Measurements from ENCODE around the gene FOXP4. TPM values are rescaled to one million over a fixed set of nuclear protein-coding genes. Genes with fewer than 3 reads are reported as not detected.

The FOXP4 gene
- total and polyA plus RNA-seq, 2 donors from 2014 or later, result 14.0 to 33.2 TPM

DNA sequence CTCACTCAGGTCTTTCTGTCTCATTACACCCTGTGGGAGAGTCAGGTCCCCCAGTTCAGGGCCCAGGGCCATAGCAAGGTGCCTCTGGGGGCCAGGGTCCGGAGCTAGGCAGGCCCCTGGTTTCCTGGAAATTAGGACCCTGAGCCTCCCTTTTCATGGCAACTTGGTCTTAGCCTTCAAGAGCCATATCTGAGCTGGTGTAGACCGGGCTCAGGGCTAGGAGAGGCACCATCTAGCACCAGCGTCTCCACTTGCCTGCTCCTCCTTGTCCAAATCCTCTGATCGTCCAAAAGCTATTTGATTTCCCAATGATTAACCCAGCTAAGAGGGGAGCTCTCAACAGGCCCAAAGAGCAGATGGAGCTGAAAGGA, 97.7 kb downstream of the FOXP4 start:
- Histone ChIP-seq H3K4me3 (ENCODE audit: low read length in 3 of 3) (no peak overlapping the region), H3K9me3 (ENCODE audit: control insufficient read depth in 2 of 3, insufficient read depth in 1 of 3, low read length in 3 of 3) (no peaks in the 10 kb centered on the region), H3K36me3 (ENCODE audit: control insufficient read depth in 2 of 3, insufficient read depth in 3 of 3, low read length in 3 of 3) (no peaks in the 10 kb centered on the region), H3K4me1 (ENCODE audit: control insufficient read depth in 2 of 3, insufficient read depth in 2 of 3, low read depth in 1 of 3, low read length in 3 of 3) (peaks cover 3 to 8% (median 4%) of the 10 kb centered on the region in 3 donors), H3K9ac (ENCODE audit: low read length in 3 of 3) (no peak overlapping the region), H3K27me3 (ENCODE audit: control insufficient read depth, insufficient read depth, low read length) (no peaks in the 10 kb centered on the region), H3K27ac (ENCODE audit: low read depth in 2 of 2, low read length in 2 of 2) (no peak overlapping the region)
- FAIRE-seq (no peak), DNase-seq (peak in 1 of 5 donors; percentile 27)
- intact Hi-C loops (cut with DNase I), result no loop called here
- TF ChIP-seq, protein P1, sequence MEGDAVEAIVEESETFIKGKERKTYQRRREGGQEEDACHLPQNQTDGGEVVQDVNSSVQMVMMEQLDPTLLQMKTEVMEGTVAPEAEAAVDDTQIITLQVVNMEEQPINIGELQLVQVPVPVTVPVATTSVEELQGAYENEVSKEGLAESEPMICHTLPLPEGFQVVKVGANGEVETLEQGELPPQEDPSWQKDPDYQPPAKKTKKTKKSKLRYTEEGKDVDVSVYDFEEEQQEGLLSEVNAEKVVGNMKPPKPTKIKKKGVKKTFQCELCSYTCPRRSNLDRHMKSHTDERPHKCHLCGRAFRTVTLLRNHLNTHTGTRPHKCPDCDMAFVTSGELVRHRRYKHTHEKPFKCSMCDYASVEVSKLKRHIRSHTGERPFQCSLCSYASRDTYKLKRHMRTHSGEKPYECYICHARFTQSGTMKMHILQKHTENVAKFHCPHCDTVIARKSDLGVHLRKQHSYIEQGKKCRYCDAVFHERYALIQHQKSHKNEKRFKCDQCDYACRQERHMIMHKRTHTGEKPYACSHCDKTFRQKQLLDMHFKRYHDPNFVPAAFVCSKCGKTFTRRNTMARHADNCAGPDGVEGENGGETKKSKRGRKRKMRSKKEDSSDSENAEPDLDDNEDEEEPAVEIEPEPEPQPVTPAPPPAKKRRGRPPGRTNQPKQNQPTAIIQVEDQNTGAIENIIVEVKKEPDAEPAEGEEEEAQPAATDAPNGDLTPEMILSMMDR (IDR thresholded peaks at IDR 0.05; ENCODE audit: borderline replicate concordance, extremely low read depth, insufficient read depth), result no peak

DNA sequence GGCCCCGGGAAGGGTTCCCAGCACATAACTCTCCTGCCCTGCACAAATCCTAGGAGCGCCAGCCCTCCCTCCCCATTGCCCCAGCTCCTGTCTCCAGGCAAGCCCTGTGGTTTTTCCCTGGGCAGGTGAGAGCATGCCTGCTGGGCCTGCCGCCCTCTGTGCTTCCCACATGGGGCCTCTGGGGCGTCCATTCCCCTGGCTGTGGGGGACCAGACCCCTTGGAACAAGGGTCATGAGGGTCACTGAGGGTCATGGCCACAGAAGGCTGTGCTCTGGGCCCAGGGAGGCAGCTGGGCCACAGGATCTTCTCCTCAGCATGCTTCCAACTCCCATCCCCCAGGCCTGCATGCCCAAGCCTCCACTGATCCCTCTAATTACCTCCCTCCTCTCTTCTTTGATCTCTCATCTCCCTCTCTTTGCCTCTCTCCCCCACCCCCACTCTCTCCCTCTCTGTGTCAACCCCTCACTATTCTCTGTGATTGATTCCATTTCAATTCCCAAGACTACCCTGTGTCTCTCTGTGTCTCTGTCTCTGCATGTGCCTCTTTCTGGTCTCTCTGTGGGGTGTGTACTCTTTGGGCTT, 98.2 kb downstream of the FOXP4 start:
- Histone ChIP-seq H3K4me1 (ENCODE audit: control insufficient read depth in 2 of 3, insufficient read depth in 2 of 3, low read depth in 1 of 3, low read length in 3 of 3) (peaks cover 3 to 8% (median 4%) of the 10 kb centered on the region in 3 donors), H3K27me3 (ENCODE audit: control insufficient read depth, insufficient read depth, low read length) (no peaks in the 10 kb centered on the region), H3K27ac (ENCODE audit: low read depth in 2 of 2, low read length in 2 of 2) (no peak overlapping the region), H3K36me3 (ENCODE audit: control insufficient read depth in 2 of 3, insufficient read depth in 3 of 3, low read length in 3 of 3) (no peaks in the 10 kb centered on the region), H3K4me3 (ENCODE audit: low read length in 3 of 3) (no peak overlapping the region), H3K9ac (ENCODE audit: low read length in 3 of 3) (no peak overlapping the region), H3K9me3 (ENCODE audit: control insufficient read depth in 2 of 3, insufficient read depth in 1 of 3, low read length in 3 of 3) (no peaks in the 10 kb centered on the region)
- intact Hi-C loops (cut with DNase I), result no loop called here
- FAIRE-seq (no peak), DNase-seq (peak in 2 of 5 donors; percentile 60 to 61)
- TF ChIP-seq, protein P1 (IDR thresholded peaks at IDR 0.05; ENCODE audit: borderline replicate concordance, extremely low read depth, insufficient read depth), result no peak

DNA sequence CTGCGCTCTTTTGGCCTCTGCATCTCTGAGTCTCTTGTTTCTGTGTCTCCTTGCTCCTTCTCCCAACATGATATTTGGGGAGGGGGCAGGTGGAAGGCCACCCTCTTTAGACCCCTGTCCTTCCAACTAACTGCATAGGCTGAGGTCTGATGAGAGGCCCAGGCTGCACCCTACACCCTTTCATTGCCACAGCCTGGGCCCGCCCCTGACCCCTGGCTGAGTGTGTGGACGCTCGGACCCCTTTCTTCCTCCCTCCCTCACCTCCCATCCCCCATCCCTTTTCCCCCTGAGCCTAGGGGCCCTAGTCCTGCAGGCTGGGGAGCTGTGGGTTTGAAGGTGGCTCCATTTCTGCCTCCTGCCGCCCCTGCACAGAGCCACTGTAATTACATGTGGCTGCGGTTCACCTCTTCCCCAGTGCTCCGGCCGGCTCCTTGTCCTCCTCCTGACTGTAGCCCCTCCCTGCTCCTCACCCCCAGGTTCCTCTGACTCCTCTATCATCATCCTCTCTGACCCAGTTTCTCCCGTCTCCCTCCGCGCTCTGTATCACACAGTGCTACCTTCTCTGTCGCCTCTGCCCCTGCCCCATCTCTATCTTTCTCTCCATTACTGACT, 98.9 kb downstream of the FOXP4 start:
- H3K9ac ChIP-seq (ENCODE audit: low read length in 3 of 3), result no peak overlapping the region
- DNase-seq (peak in 2 of 5 donors; percentile 40 to 49), FAIRE-seq (no peak)
- no peak overlapping the region for H3K27ac ChIP-seq (ENCODE audit: low read depth in 2 of 2, low read length in 2 of 2)
- no peaks in the 10 kb centered on the region for H3K27me3 ChIP-seq (ENCODE audit: control insufficient read depth, insufficient read depth, low read length)
- no peak overlapping the region for H3K4me3 ChIP-seq (ENCODE audit: low read length in 3 of 3)
- intact Hi-C loops (cut with DNase I), result no loop called here
- no peaks in the 10 kb centered on the region for H3K9me3 ChIP-seq (ENCODE audit: control insufficient read depth in 2 of 3, insufficient read depth in 1 of 3, low read length in 3 of 3)
- H3K36me3 ChIP-seq (ENCODE audit: control insufficient read depth in 2 of 3, insufficient read depth in 3 of 3, low read length in 3 of 3), result no peaks in the 10 kb centered on the region
- TF ChIP-seq, protein P1 (IDR thresholded peaks at IDR 0.05; ENCODE audit: borderline replicate concordance, extremely low read depth, insufficient read depth), result no peak
- peaks cover 3 to 8% (median 4%) of the 10 kb centered on the region in 3 donors for H3K4me1 ChIP-seq (ENCODE audit: control insufficient read depth in 2 of 3, insufficient read depth in 2 of 3, low read depth in 1 of 3, low read length in 3 of 3)

All from kidney (tissue), 14 donors.